BLaER1 treated with 17β-estradiol and CSF1 and Interleukin-3, amounts not matched to agents 10 nM and 100 nM (cell line): ENCODE measurements around the gene TBC1D23.
"Not testable (repeated sequence)": the region's sequence is repeated elsewhere in the genome, so short reads cannot be mapped to it uniquely, and the experiment has no call there.

Experiments
- H3K27ac ChIP-seq, 11 experiments: shearing (Covaris generic); formaldehyde crosslinking; 2 replicates each; pipeline ENCODE4 v1.8.1; 2022
- H3K27me3 ChIP-seq, 11 experiments: shearing (Covaris generic); formaldehyde crosslinking; 2 replicates each; pipeline ENCODE4 v1.8.1; 2022
- H3K36me3 ChIP-seq, 11 experiments: shearing (Covaris generic); formaldehyde crosslinking; 2 replicates each; pipeline ENCODE4 v1.8.1; 2022
- H3K4me1 ChIP-seq, 10 experiments: shearing (Covaris generic); formaldehyde crosslinking; 2 replicates each; pipeline ENCODE4 v1.8.1; 2022
- H3K4me2 ChIP-seq, 11 experiments: shearing (Covaris generic); formaldehyde crosslinking; 2 replicates each; pipeline ENCODE4 v1.8.1; 2022
- H3K4me3 ChIP-seq, 10 experiments: shearing (Covaris generic); formaldehyde crosslinking; 2 replicates each; pipeline ENCODE4 v1.8.1; 2022
- H3K9ac ChIP-seq, 11 experiments: shearing (Covaris generic); formaldehyde crosslinking; 2 replicates each; pipeline ENCODE4 v1.8.1; 2022
- H3K9me3 ChIP-seq, 11 experiments: shearing (Covaris generic); formaldehyde crosslinking; replicated peaks in 1 of 11; 2 replicates each; pipeline ENCODE4 v1.8.1; 2022
- H4K20me1 ChIP-seq, 11 experiments: shearing (Covaris generic); formaldehyde crosslinking; 2 replicates each; pipeline ENCODE4 v1.8.1; 2022
- Cebpa-rat ChIP-seq, 11 experiments: shearing (Covaris generic); IDR thresholded peaks; 2 replicates each; pipeline ENCODE4 v1.8.1; 2022

Gene TBC1D23

GRCh38 chr3:100330651-100331050 is 69.9 kb downstream of the TBC1D23 start:
- Histone ChIP-seq H3K9me3 (peaks cover 0 to 17% (median 6%) of the 10 kb centered on the region in 11 experiments; a peak in 10 of 22 replicates), H3K36me3 (peaks cover 5 to 21% (median 19%) of the 10 kb centered on the region in 11 experiments; a peak in 18 of 22 replicates), H4K20me1 (no peaks in the 10 kb centered on the region), H3K27me3 (no peaks in the 10 kb centered on the region), H3K4me1 (peaks cover 14 to 24% (median 17%) of the 10 kb centered on the region in 10 experiments), H3K27ac (no peak overlapping the region), H3K4me2 (no peak overlapping the region), H3K4me3 (no peak overlapping the region), H3K9ac (no peak overlapping the region)
- TF ChIP-seq Cebpa-rat (IDR thresholded peaks at IDR 0.05) = no peak

- peaks cover 0 to 11% (median 9%) of the 10 kb centered on the region in 11 experiments; a peak in 17 of 22 replicates for H3K36me3 ChIP-seq
- H3K27ac ChIP-seq = no peak overlapping the region
- no peak overlapping the region for H3K4me3 ChIP-seq
- peaks cover 18 to 29% (median 21%) of the 10 kb centered on the region in 10 experiments for H3K4me1 ChIP-seq
- no peaks in the 10 kb centered on the region for H4K20me1 ChIP-seq
- H3K9me3 ChIP-seq = peaks cover 0 to 11% (median 6%) of the 10 kb centered on the region in 11 experiments; a peak in 10 of 22 replicates
- TF ChIP-seq Cebpa-rat (IDR thresholded peaks at IDR 0.05) = no peak
- no peaks in the 10 kb centered on the region for H3K27me3 ChIP-seq
- H3K4me2 ChIP-seq = no peak overlapping the region
- no peak overlapping the region for H3K9ac ChIP-seq
These were observed 70.9 kb downstream of the TBC1D23 start for GRCh38 chr3:100331660-100332059.

GRCh38 chr3:100333051-100333450 is 72.3 kb downstream of the TBC1D23 start:
- H3K27ac ChIP-seq = no peak overlapping the region
- H3K9me3 ChIP-seq = no peaks in the 10 kb centered on the region; a peak in 1 of 22 replicates
- peak overlapping the region in 3 of 11 experiments; percentile 37 to 94 (median 72); a peak in 4 of 22 replicates for H3K4me2 ChIP-seq
- H3K9ac ChIP-seq = no peak overlapping the region
- no peak for TF ChIP-seq Cebpa-rat (IDR thresholded peaks at IDR 0.05)
- H3K4me1 ChIP-seq = peaks cover 18 to 29% (median 21%) of the 10 kb centered on the region in 10 experiments
- H4K20me1 ChIP-seq = no peaks in the 10 kb centered on the region
- no peak overlapping the region for H3K4me3 ChIP-seq
- H3K27me3 ChIP-seq = no peaks in the 10 kb centered on the region
- H3K36me3 ChIP-seq = peaks cover 0 to 3% (median 0%) of the 10 kb centered on the region in 11 experiments; a peak in 4 of 22 replicates

GRCh38 chr3:100333970-100334487 is 73.2 kb downstream of the TBC1D23 start:
- no peaks in the 10 kb centered on the region; a peak in 1 of 22 replicates for H3K9me3 ChIP-seq
- H3K4me1 ChIP-seq = peaks cover 18 to 29% (median 21%) of the 10 kb centered on the region in 10 experiments
- peaks cover 4 to 13% (median 7%) of the 10 kb centered on the region in 11 experiments; a peak in 20 of 22 replicates for H3K36me3 ChIP-seq
- peak overlapping the region; percentile 73 to 91 (median 82) for H3K4me3 ChIP-seq
- H4K20me1 ChIP-seq = peaks cover 0 to 9% (median 0%) of the 10 kb centered on the region in 11 experiments; a peak in 2 of 22 replicates
- TF ChIP-seq Cebpa-rat (IDR thresholded peaks at IDR 0.05) = no peak
- H3K27me3 ChIP-seq = no peaks in the 10 kb centered on the region
- peak overlapping the region in 10 of 11 experiments; percentile 54 to 95 (median 90); a peak in 18 of 22 replicates for H3K27ac ChIP-seq
- peak overlapping the region; percentile 82 to 93 (median 88) for H3K9ac ChIP-seq
- H3K4me2 ChIP-seq = peak overlapping the region; percentile 72 to 94 (median 88)

GRCh38 chr3:100334488-100335351 is 73.9 kb downstream of the TBC1D23 start, which contains the start of gene NIT2:
Gene NIT2 (plus strand): TSS chr3:100334757. CDS start chr3:100334792, 35 bp downstream.
- Histone ChIP-seq H3K4me3 (peak within 1 kb of the TSS; percentile 73 to 91 (median 82)), H3K4me1 (peaks cover 18 to 29% (median 21%) of the 10 kb centered on the region in 10 experiments), H3K9ac (peak within 1 kb of the TSS; percentile 82 to 93 (median 88)), H3K27ac (peak within 1 kb of the TSS; percentile 54 to 95 (median 89); a peak in 21 of 22 replicates), H3K36me3 (peaks cover 11 to 20% (median 14%) of the 10 kb centered on the region in 11 experiments), H4K20me1 (peaks cover 0 to 10% (median 0%) of the 10 kb centered on the region in 11 experiments; a peak in 2 of 22 replicates), H3K27me3 (no peaks in the 10 kb centered on the region), H3K9me3 (no peaks in the 10 kb centered on the region), H3K4me2 (peak within 1 kb of the TSS; percentile 72 to 94 (median 88))
- TF ChIP-seq Cebpa-rat (IDR thresholded peaks at IDR 0.05) = peak in 3 of 11 experiments; percentile 40 to 44 (median 41); a peak in 2 of 22 replicates

GRCh38 chr3:100335434-100335833 is 74.6 kb downstream of the TBC1D23 start:
- Histone ChIP-seq H3K36me3 (peaks cover 18 to 27% (median 21%) of the 10 kb centered on the region in 11 experiments), H3K27ac (peak overlapping the region in 9 of 11 experiments; percentile 83 to 95 (median 90); a peak in 19 of 22 replicates), H3K9me3 (no peaks in the 10 kb centered on the region), H3K4me3 (peak overlapping the region; percentile 73 to 91 (median 82)), H3K4me2 (peak overlapping the region; percentile 72 to 94 (median 88)), H4K20me1 (peaks cover 0 to 10% (median 0%) of the 10 kb centered on the region in 11 experiments; a peak in 2 of 22 replicates), H3K27me3 (no peaks in the 10 kb centered on the region), H3K4me1 (peaks cover 18 to 29% (median 21%) of the 10 kb centered on the region in 10 experiments), H3K9ac (peak overlapping the region; percentile 82 to 93 (median 88))
- no peak for TF ChIP-seq Cebpa-rat (IDR thresholded peaks at IDR 0.05)

- H3K9ac ChIP-seq, H3K9me3 ChIP-seq, H3K27ac ChIP-seq, H3K27me3 ChIP-seq, H3K4me3 ChIP-seq: not testable (repeated sequence)
- H3K4me2 ChIP-seq = peak overlapping the region in 8 of 11 experiments; percentile 72 to 91 (median 88); a peak in 9 of 22 replicates
- peaks cover 26 to 35% (median 29%) of the 10 kb centered on the region in 11 experiments for H3K36me3 ChIP-seq
- H4K20me1 ChIP-seq = peaks cover 0 to 10% (median 0%) of the 10 kb centered on the region in 11 experiments; a peak in 2 of 22 replicates
- peaks cover 18 to 29% (median 21%) of the 10 kb centered on the region in 10 experiments for H3K4me1 ChIP-seq
These were observed 75.4 kb downstream of the TBC1D23 start for GRCh38 chr3:100336229-100336628.

GRCh38 chr3:100338911-100339310 is 78.1 kb downstream of the TBC1D23 start:
- Histone ChIP-seq H3K9ac (no peak overlapping the region), H3K27me3 (no peaks in the 10 kb centered on the region), H3K36me3 (peaks cover 51 to 62% (median 54%) of the 10 kb centered on the region in 11 experiments), H4K20me1 (peaks cover 0 to 10% (median 0%) of the 10 kb centered on the region in 11 experiments; a peak in 2 of 22 replicates), H3K4me2 (no peak overlapping the region), H3K4me3 (no peak overlapping the region), H3K9me3 (peaks cover 8 to 17% (median 11%) of the 10 kb centered on the region in 11 experiments; a peak in 21 of 22 replicates), H3K27ac (no peak overlapping the region), H3K4me1 (peaks cover 12 to 18% (median 16%) of the 10 kb centered on the region in 10 experiments)
- TF ChIP-seq Cebpa-rat (IDR thresholded peaks at IDR 0.05) = no peak
